ENCODE data around the gene SLAMF1.

The SLAMF1 gene

GRCh38 chr1:160665330-160666078 is 18.7 kb upstream of the SLAMF1 start:
- H3K4me2 ChIP-seq (ENCODE audit: low read depth, low read length) = peak overlapping the region; percentile 30
- peak overlapping the region; percentile 9; the same call in 1 of the 2 replicates for H2AFZ ChIP-seq (ENCODE audit: low read length)
- no peak for TF ChIP-seq CTCF (IDR thresholded peaks at IDR 0.05; ENCODE audit: low read length)
- TF ChIP-seq EZH2 (optimal IDR thresholded peaks at IDR 0.05; ENCODE audit: low read depth, low read length) = no peak
- no peak for TF ChIP-seq EZH2phosphoT487 (IDR thresholded peaks at IDR 0.05; ENCODE audit: low read length)
- H4K20me1 ChIP-seq (ENCODE audit: insufficient read depth, low read length) = no peaks in the 10 kb centered on the region
- H3K4me3 ChIP-seq (ENCODE audit: low read length) = no peak overlapping the region; the same call in 1 of the 2 replicates
- DNase-seq = peak; percentile 78
- no peaks in the 10 kb centered on the region for H3K9me2 ChIP-seq (replicated peaks; ENCODE audit: insufficient read depth, low read length)
- no peak overlapping the region for H3K9ac ChIP-seq (ENCODE audit: low read length)
- peak overlapping the region; percentile 11; the same call in 1 of the 2 replicates for H3K27ac ChIP-seq (ENCODE audit: low read length)
- H3K36me3 ChIP-seq (replicated peaks; ENCODE audit: insufficient read depth, low read length) = no peaks in the 10 kb centered on the region
- no peaks in the 10 kb centered on the region for H3K9me3 ChIP-seq (replicated peaks; ENCODE audit: insufficient read depth, low read length)
- H3K27me3 ChIP-seq (replicated peaks; ENCODE audit: insufficient read depth, low read length) = no peaks in the 10 kb centered on the region
- H3F3A ChIP-seq (ENCODE audit: insufficient read depth, low read length) = peaks cover 24% of the 10 kb centered on the region
- peaks cover 38% of the 10 kb centered on the region for H3K4me1 ChIP-seq (ENCODE audit: low read length)
- H3K79me2 ChIP-seq (ENCODE audit: low read length) = no peaks in the 10 kb centered on the region

DNA sequence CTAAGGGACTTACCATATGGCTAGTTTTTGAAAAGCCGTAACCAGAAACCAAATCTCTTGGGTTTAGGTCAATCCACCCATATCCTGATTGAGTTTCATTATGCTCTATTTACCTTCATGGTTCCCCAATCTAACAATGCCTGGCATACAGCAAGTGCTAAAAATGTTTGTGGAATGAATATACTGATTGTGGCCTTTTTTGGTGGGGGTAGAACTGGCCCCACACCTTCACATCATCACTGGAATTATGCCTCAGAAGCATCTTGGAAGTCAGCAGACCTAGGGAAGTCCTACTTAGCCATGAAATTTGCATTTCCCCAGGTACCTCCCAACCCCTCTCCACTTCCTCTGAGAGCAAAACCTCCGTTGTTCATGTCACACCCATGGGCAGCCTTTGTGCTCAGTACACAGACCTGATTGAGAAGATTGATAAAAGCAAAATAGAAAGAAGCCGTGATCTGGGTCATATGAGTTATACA is 17.8 kb upstream of the SLAMF1 start:
- Histone ChIP-seq H2AFZ (ENCODE audit: low read length) (peak overlapping the region; percentile 7; the same call in 1 of the 2 replicates), H3K27me3 (replicated peaks; ENCODE audit: insufficient read depth, low read length) (no peaks in the 10 kb centered on the region), H3K9ac (ENCODE audit: low read length) (no peak overlapping the region), H3K4me2 (ENCODE audit: low read depth, low read length) (peak overlapping the region; percentile 30), H3K36me3 (replicated peaks; ENCODE audit: insufficient read depth, low read length) (no peaks in the 10 kb centered on the region), H3K27ac (ENCODE audit: low read length) (peak overlapping the region; percentile 11; the same call in 1 of the 2 replicates), H3K4me3 (ENCODE audit: low read length) (no peak overlapping the region), H3F3A (ENCODE audit: insufficient read depth, low read length) (peaks cover 24% of the 10 kb centered on the region), H3K9me2 (replicated peaks; ENCODE audit: insufficient read depth, low read length) (no peaks in the 10 kb centered on the region), H3K79me2 (ENCODE audit: low read length) (no peaks in the 10 kb centered on the region), H4K20me1 (ENCODE audit: insufficient read depth, low read length) (no peaks in the 10 kb centered on the region), H3K4me1 (ENCODE audit: low read length) (peaks cover 42% of the 10 kb centered on the region), H3K9me3 (replicated peaks; ENCODE audit: insufficient read depth, low read length) (no peaks in the 10 kb centered on the region)
- DNase-seq = peak; percentile 59
- TF ChIP-seq EZH2phosphoT487 (IDR thresholded peaks at IDR 0.05; ENCODE audit: low read length) (no peak), EZH2 (optimal IDR thresholded peaks at IDR 0.05; ENCODE audit: low read depth, low read length) (no peak), CTCF (IDR thresholded peaks at IDR 0.05; ENCODE audit: low read length) (no peak)

- no peak overlapping the region for H2AFZ ChIP-seq (ENCODE audit: low read length)
- no peak overlapping the region for H3K9ac ChIP-seq (ENCODE audit: low read length)
- peaks cover 24% of the 10 kb centered on the region for H3F3A ChIP-seq (ENCODE audit: insufficient read depth, low read length)
- no peaks in the 10 kb centered on the region for H3K27me3 ChIP-seq (replicated peaks; ENCODE audit: insufficient read depth, low read length)
- no peak overlapping the region for H3K4me2 ChIP-seq (ENCODE audit: low read depth, low read length)
- no peaks in the 10 kb centered on the region for H3K36me3 ChIP-seq (replicated peaks; ENCODE audit: insufficient read depth, low read length)
- H3K9me3 ChIP-seq (replicated peaks; ENCODE audit: insufficient read depth, low read length) = no peaks in the 10 kb centered on the region
- H4K20me1 ChIP-seq (ENCODE audit: insufficient read depth, low read length) = no peaks in the 10 kb centered on the region
- no peak overlapping the region for H3K4me3 ChIP-seq (ENCODE audit: low read length)
- peaks cover 47% of the 10 kb centered on the region for H3K4me1 ChIP-seq (ENCODE audit: low read length)
- DNase-seq = no peak
- no peak overlapping the region for H3K27ac ChIP-seq (ENCODE audit: low read length)
- no peak for TF ChIP-seq CTCF (IDR thresholded peaks at IDR 0.05; ENCODE audit: low read length)
- no peak for TF ChIP-seq EZH2 (optimal IDR thresholded peaks at IDR 0.05; ENCODE audit: low read depth, low read length)
- no peak for TF ChIP-seq EZH2phosphoT487 (IDR thresholded peaks at IDR 0.05; ENCODE audit: low read length)
- no peaks in the 10 kb centered on the region for H3K9me2 ChIP-seq (replicated peaks; ENCODE audit: insufficient read depth, low read length)
- no peaks in the 10 kb centered on the region for H3K79me2 ChIP-seq (ENCODE audit: low read length)
Observed at GRCh38 chr1:160662910-160663309, 16.1 kb upstream of the SLAMF1 start.

Data from MM.1S (cell line).